Activated naive CD4-positive, alpha-beta T cell treated with anti-CD3 and anti-CD28 coated beads, Interleukin-2, amount 50 U/mL, for 16 hours (primary cell): ENCODE results near the gene DIP2B.

ENCODE experiments used
- DNase-seq: peaks from one replicate; pipeline ENCODE4 v3.0.0-alpha.2; 2020

The DIP2B gene

GRCh38 chr12:50778663-50779590, 274.1 kb downstream of the DIP2B start:
- no peak for DNase-seq

DNA sequence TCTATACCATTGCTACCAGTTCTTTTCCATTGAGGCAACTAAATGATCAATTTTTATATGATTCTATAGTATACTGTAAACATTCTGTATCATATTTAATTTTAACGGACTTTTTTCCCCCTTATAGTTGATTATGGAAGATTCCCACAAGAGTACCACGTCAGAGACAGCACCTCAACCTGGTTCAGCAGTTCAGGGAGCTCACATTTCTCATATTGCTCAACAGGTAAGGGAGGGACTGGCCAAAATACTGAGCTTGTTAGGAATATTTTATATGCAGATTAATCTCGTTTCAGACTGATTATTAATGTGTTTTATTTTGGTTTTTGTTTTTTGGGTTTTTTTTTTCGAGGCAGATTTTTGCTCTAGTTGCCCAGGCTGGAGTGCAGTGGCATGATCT, 275.2 kb downstream of the DIP2B start:
- DNase-seq: no peak

GRCh38 chr12:50784501-50784900, 279.7 kb downstream of the DIP2B start:
- DNase-seq: no peak

DNA sequence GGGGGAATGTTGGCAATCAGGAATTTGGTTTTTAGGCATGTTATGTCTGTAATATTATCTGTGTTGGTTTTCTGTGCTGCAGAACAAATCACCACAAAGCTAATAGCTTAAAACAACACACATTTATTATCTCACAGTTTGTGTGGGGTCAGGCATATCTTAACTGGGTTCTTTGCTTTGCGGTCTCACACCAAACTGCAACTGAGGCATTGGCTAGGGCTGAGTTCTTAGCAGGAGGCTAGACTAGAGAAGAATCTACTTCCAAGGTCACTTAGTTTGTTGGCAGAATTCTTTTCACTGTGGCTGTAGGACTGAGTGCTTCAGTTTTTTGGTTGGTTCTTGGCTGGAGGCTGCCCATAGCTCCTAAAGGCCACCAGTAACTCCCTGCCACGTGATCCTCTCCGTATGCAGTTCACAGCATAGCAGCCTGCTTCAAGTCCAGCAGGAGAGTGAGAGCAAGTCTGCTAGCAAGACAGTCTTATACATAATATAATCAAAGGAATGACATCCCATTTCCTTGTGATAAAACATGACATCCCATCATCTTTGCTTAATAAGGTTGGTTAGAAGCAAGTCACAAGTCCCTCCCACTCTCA, 280.7 kb downstream of the DIP2B start:
- DNase-seq: no peak

DNA sequence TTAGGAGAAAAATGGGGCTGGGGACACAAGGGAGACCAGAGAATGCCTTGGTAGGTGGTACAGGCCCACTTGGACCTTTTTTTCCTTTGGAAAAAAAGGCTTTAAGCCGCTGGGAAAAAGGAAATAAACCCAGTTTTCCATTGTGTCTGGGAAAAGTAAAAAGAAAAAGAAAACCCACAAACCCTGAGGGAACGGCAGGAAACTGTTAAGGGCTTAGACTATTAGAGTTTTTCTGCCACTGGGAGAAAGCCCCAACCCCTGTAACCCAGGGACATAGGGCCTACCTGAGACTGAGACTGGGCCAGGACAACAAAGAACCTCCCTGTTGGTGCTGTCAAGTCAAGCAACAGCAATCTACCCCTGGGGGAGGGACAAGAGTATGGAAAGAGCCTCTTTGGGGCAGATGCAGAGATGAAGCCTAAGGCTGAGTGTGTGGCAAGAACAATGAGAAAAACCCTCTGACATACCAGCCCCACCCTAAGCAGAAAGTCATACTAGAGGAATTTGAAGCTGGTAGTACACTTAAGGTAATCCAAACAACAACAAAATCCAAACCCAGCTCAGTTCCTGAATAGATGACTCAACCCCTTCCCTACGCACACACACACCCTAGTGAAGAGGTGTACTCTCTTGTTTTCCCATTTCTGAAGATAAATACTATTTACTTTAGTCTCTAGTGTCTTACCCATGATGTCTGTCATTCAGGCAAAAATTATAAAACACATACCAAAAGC, 281.9 kb downstream of the DIP2B start:
- DNase-seq: no peak

DNA sequence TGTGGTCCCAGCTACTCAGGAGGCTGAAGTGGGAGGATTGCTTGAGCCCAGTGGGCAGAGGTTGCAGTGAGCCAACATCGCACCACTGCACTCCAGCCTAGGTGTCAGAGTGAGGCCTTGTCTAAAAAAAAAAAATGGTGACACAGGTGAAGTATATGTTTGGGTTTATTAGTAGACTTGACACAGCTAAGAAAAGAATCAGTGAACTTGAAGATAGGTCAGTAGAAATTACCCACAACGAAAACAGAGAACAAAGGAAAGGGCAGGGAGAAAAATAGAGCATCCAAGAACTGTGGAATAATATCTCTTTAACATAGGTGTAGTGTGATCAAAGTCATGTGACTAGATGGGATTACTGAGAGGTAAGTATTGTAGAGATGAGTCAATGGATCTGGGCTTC, 282.8 kb downstream of the DIP2B start:
- no peak for DNase-seq

DNA sequence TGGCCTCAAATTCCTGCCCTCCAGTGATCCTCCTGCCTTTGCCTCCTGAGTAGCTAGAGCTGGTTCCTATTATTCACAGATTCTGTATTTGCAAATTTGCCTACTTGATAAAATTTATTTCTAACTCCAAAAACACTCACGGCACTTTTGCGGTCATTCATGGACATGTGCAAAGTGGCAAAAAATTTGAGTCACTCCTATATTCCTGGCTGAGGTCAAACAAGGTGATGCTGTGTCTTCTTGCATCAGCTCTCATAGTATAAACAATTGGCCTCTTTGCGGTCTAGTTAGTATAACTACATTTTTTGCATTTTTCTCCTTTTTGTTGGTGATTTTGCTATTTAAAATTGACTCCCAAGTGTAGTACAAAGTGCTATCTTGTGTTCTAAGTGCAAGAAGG, 283.8 kb downstream of the DIP2B start:
- no peak for DNase-seq

DNA sequence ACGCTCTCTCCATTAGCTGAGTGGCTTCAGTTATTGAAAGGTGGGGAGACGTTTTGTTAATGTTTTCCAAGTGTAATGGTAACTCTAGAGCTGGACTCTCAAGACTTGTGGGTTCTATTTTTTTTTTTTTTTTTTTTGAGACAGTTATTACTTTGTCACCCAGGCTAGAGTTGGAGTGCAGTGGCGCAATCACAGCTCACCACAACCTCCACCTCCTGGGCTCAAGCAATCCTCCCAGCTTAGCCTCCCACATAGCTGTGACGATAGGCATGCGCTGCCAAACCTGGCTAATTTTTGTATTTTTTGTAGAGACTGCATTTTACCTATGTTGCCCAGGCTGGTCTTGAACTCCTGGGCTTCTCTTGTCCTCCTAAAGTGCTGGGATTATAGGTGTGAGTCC, 285.3 kb downstream of the DIP2B start:
- DNase-seq: no peak
